ENCODE data around the gene ALDOC.

- TF ChIP-seq YY1 (IDR thresholded peaks at IDR 0.05; ENCODE audit: insufficient read depth, insufficient read length) (no peak), ZNF274 (IDR thresholded peaks at IDR 0.05; ENCODE audit: low read depth, low read length) (no peak)
Measured at GRCh38 chr17:28598389-28598788, 21.7 kb upstream of the ALDOC start.
